Measurements from ENCODE around the gene PIAS1. TPM values are rescaled to one million over a fixed set of nuclear protein-coding genes. Genes with fewer than 3 reads are reported as not detected.
"Not testable (repeated sequence)": the region's sequence is repeated elsewhere in the genome, so short reads cannot be mapped to it uniquely, and the experiment has no call there.

PIAS1 gene
- total RNA-seq, 1 experiment from 2014 or later = 13.5 TPM

- no peak for DNase-seq (ENCODE audit: low read depth)
Observed at GRCh38 chr15:68218331-68218730, 164.2 kb downstream of the PIAS1 start.

DNA sequence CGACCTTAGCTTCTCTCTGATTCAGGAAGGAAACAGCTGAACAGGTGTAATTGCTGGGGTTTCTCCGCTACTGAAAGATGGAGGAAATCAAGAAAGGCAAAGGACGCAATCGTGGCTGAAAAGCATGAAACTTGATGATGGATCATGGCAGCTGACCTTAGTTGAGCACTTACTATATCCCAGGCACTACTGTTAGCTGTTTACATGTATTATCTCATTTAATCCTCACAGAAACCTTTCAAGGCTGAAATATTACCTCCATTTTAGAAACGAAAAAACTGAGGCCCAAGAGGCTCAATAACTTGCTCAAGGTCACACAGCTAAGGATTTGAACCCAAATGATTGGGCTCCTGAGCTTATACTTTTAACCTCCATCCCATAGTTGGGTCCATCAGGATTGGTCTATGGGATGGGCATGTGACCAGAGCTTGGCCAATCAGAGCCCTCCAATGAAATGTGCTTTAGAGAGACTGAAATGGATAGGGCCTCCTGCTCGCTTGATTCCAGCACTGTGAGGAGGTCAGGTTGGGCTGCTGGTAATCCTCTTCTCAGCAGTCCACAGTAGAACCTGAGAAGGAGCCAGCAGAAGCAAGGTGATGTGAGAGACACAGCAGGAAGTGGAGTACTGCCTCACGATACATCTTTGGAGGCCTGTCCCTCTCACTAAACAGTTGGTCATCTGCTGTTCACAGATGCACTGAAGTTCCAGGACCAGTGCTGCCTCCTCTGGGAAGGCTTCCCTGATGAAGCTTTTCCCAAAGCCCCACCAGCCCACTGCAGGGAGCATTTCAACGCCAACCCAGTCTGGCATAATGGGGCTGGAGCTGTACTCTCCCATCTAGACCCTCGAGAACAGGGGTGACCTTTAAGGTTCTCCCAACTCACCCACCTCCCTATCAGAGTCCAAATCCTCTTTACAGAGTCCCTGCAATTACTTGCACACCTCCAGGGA lies 165.0 kb downstream of the PIAS1 start:
- no peak for DNase-seq (ENCODE audit: low read depth)

DNA sequence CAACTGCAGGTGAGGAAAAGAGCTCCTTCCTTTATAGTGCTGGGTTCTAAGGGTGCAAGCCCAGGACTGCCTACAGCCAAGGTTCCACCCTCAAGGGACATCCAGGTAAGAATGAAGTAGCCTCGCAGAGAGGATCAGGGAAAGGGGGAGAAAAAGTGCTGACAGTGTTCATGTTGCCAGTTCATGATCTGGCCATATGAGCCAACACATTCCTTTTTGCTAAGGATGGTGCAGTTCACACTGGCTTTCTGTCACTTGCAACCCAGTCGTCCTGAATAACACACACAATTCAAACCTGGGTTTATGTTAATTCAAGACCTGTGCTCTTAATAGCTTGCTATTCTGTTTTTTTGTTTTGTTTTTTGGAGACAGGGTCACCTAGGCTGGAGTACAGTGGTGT lies 166.4 kb downstream of the PIAS1 start:
- DNase-seq (ENCODE audit: low read depth) = no peak

DNA sequence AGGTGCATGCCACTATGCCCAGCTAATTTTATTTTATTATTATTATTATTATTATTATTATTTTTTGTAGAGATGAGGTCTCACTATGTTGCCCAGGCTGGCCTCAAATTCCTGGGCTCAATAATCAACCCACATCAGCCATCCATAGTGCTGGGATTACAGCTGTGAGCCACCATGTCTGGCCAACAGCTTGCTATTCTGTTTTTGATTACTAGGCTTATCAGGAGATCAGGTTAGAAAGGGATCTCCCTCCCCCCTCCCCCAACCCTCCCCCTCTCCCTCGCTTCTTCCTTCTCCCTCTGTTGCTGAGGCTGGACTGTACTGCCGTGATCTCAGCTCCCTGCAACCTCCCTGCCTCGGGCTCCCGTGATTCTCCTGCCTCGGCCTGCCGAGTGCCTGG lies 166.9 kb downstream of the PIAS1 start:
- no peak for DNase-seq (ENCODE audit: low read depth)

DNA sequence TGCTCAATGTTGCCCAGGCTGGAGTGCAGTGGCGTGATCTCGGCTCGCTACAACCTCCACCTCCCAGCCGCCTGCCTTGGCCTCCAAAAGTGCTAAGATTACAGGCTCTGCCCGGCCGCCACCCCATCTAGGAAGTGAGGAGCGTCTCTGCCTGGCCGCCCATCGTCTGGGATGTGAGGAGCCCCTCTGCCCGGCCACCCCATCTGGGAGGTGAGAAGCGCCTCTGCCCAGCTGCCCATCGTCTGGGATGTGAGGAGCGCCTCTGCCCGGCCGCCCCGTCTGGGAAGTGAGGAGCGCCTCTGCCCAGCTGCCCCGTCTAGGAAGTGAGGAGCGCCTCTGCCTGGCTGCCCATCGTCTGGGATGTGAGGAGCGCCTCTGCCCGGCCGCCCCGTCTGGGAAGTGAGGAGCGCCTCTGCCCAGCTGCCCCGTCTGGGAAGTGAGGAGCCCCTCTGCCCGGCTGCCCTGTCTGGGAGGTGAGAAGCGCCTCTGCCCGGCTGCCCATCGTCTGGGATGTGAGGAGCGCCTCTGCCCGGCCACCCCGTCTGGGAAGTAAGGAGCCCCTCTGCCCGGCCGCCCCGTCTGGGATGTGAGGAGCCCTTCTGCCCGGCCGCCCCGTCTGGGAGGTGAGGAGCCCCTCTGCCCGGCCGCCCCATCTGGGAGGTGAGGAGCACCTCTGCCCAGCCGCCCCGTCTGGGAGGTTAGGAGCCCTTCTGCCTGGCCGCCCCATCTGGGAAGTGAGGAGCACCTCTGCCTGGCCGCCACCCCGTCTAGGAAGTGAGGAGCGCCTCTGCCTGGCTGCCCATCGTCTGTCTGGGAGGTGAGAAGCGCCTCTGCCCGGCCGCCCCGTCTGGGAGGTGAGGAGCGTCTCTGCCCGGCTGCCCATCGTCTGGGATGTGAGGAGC lies 167.7 kb downstream of the PIAS1 start:
- not testable (repeated sequence) for DNase-seq (ENCODE audit: low read depth)

DNA sequence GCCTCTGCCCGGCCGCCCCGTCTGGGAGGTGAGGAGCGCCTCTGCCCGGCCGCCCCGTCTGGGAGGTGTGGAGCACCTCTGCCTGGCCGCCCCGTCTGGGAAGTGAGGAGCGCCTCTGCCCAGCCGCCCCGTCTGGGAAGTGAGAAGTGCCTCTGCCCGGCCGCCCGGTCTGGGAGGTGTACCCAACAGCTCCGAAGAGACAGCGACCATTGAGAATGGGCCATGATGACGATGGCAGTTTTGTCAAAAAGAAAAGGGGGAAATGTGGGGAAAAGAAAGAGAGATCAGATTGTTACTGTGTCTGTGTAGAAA lies 168.3 kb downstream of the PIAS1 start:
- not testable (repeated sequence) for DNase-seq (ENCODE audit: low read depth)

- DNase-seq (ENCODE audit: low read depth) = no peak
Observed at GRCh38 chr15:68223171-68223570, 169.1 kb downstream of the PIAS1 start.

DNA sequence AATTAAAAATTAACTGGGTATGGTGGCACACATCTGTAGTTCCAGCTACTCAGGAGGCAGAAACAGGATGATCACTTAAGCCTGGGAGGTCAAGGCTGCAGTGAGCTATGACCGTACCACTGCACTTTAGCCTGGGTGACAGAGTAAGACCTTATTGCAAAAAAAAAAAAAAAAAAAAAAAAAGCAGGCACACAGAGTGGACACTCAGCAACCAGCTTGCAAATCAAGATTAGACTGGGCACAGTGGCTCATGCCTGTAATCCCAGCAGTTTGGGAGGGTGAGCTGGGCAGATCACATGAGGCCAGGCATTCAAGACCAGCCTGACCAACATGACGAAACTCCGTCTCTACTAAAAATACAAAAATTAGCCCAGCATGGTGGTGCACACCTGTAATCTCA lies 170.0 kb downstream of the PIAS1 start:
- no peak for DNase-seq (ENCODE audit: low read depth)

DNA sequence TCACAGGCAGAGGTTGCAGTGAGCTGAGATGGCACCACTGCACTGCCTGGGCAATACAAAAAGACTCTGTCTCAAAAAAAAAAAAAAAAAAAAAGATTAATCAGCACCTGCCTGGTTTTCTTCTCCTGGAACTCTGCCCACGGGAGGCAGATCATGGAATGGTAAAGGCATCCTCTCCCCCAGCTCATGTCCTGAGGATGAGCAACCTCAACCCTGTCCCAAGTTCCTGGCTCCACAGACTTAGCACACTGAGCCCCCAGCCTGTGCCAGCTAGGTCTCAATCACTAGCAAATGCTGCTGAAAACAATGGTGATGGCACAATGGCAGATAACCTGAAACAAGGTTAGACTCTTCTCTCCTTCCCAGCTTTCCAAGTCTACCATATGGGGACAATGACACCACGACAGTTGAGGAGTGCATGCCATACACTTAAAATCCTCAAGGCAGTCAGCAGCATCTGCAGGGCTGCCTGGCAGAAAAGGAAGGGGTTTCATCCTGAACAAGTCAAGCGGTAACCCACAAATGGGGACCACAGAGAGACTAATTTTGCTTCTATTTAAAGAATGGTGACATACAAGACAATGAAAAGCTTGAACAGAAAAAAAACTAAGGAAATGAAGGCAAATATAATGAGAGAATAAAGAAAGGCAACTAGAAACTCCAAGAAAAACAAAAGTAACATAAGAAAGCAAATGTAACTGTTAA lies 170.6 kb downstream of the PIAS1 start:
- no peak for DNase-seq (ENCODE audit: low read depth)

DNA sequence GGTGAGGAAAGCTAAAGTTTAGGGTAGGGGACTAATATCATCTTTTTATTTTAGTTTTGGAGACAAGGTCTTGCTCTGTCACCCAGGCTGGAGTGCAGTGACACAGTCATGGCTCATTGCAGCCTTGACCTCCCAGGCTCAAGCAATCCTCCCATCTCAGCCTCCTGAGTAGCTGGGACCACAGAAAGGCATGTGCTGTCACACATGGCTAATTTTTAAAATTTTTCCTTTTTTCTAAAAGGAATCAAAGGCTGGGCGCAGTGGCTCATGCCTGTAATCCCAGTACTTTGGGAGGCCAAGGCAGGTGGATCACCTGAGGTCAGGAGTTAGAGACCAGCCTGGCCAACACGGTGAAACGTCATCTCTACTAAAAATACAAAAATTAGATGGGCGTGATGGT lies 171.3 kb downstream of the PIAS1 start:
- not testable (repeated sequence) for DNase-seq (ENCODE audit: low read depth)

DNA sequence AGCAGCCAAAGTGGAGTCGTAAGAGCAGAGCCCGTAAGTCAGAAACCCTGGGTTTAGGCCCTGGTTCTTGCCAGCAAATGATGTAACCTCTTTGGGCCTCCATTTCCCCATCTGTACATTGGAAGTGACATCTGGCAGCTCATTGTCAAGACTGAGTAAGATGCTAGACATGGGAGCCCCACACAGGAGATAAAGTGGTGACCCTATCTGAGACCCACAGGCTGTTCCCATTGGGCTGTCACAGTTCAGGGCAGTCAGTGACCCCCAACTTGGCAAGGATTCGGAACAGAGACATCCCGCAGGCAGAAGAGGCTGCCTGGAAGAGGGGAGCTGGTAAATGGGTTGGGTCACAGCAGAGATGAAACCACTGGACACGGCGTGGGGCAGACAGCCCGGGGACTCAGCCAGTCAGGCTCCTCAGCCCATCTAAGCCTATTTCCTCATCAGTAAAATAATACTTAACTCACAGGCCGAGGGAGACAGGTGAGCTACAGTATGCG lies 173.6 kb downstream of the PIAS1 start:
- DNase-seq (ENCODE audit: low read depth) = no peak

- DNase-seq (ENCODE audit: low read depth) = peak; percentile 19
Observed at GRCh38 chr15:68228143-68228970, 174.2 kb downstream of the PIAS1 start.

DNA sequence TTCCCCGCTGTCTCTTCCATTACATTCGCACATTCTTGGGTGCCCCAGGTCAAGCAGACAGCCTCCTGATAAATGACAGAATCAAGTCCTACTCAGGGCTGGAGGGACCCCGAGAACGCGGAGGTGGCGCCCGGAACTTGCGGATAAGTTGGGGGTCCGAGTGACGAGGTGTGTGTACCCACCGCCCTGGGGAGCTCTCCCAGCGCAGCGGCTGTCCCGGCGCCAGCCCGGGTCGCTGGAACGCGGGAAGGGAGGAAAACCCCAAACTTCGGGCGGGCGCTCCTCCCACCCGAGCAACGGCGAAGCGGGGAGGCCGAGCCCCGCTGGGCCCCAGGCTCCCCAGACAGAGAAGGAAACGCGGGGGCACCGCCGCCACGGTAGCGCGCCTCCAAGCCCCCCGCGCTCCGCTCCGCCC lies 174.9 kb downstream of the PIAS1 start:
- DNase-seq (ENCODE audit: low read depth) = no peak

GRCh38 chr15:68229386-68230156 lies 175.5 kb downstream of the PIAS1 start, which contains the start of gene CLN6:
CLN6 (minus strand) TSS chr15:68229728; CDS start chr15:68229584, 144 bp downstream.
- peak; percentile 75 for DNase-seq (ENCODE audit: low read depth)

DNA sequence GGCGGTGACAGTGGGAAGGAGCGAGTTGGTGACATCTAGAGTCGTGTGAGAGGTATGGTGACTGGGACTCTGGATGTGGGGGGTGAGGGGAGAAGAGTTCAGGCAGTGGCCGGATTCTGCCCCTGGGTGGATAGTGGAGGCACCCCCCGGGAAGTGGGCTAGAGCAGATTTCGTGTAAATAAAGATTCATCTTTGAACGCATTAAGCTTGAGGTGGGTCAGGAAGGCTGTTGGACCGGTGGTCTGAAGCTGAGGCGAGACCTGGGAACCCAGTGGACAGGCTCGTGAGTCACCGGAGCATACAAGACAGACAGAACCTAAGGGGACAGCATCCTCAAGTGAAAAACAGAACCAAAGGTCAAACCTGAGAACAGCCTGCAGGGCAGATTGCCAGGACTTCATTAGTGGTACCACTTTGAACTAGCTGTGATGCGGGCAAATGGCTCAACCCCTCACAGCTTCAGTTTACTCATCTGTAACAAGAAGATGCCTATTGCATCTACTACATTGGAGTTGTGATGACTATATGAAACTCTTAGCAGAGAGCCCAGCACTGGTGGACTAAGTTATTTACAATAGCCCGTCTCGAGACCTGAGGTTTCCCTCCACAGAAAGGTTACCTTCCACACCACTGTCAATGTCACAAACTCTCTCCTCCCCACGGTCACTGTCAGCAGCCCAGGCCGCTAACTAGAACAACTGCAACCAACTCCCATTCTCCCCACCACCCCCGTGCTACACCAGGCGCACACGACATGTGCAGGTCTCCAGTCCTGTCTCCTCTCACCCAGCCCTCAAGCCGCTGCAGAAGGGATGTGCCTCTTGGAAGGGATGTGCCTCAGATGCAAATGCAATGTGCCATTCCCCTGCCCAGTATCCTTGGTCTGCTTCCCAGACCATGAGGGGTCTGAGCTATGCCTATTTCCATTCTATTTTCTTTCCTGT lies 176.3 kb downstream of the PIAS1 start:
- DNase-seq (ENCODE audit: low read depth) = peak; percentile 26

DNA sequence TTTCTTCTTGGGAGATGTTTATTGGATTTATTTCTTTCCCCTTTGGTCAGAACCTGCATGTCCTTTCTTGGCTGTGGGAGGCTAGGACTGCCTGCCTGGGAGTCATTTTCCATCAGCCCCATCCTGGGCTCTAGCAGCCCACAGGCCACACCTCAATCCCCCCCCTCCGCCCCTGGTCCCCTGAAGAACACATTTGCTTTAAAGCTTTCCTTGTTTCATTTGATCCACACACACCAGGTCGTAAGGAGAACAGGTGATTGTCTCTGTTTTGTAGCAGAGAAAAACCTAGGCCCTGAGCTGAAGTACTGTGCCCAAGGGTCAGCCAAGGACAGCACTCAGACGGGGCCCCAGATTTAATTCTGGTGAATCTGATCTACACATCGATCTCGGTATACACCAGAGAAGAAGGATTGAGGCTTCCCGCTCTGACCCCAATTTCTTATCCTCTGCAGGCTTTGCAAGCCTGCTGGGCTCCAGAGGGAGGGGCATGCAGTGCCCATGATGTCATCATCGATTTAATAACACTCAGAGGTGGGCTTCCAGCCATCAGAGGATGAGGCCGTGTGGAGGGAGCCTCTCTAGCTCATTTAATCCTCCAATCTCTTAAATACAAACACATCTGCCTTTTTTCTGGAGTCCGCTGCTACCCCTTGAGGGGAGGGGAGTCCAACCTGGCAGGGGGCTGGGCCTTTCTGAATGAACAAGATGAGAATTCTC lies 177.1 kb downstream of the PIAS1 start:
- DNase-seq (ENCODE audit: low read depth) = no peak

- no peak for DNase-seq (ENCODE audit: low read depth)
Observed at GRCh38 chr15:68232449-68232848, 178.3 kb downstream of the PIAS1 start.

GRCh38 chr15:68232937-68233336 lies 178.8 kb downstream of the PIAS1 start:
- no peak for DNase-seq (ENCODE audit: low read depth)
